Ovary (tissue), 3 donors: Measurements from ENCODE around the gene FBXO17.

Experiments used
- EP300 ChIP-seq: sonication (generic); formaldehyde crosslinking; IDR thresholded peaks from one replicate; pipeline ENCODE4 v1.6.1; 2017; ENCODE audit warnings: antibody characterized with exemption
- POLR2A ChIP-seq: fragments of 450-650 bp; IDR thresholded peaks from one replicate; pipeline ENCODE4 v1.6.1; 2017; ENCODE audit warnings: antibody characterized with exemption, mild to moderate bottlenecking, moderate library complexity
- TF ChIP-seq, protein P1 (sequence below), 3 donors: fragments of 450-650 bp in 2 of 3; fragments of 200-600 bp in 1 of 3; IDR thresholded peaks; one replicate each; pipeline versions ENCODE4 v1.5.1 to v1.8.0; 2016 to 2022; ENCODE audit warnings: antibody characterized with exemption in 3 of 3, mild to moderate bottlenecking in 1 of 3
- donor health status: DM: no; HTN: no; CAD: no.

DNA sequence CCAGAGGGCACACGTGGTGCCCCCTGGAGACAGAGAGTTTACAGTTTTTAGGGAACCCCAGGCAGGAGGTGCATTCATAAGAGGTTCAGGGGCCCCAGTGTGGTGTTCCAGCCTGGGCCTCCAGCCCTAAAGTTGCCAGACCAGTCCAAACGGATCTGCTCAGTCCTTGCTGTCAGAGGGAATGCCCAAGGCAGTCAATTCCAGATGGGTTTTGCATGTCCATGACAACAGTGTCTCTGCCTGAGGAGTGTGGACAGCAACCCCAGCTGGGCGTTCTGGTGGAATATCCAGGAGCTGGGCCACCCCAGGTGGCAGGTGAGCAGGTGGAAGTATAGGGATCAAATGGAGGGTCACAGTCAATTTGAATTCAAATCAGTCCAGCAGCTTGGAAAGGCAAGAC is 31.6 kb upstream of the FBXO17 start:
- TF ChIP-seq, protein P1, sequence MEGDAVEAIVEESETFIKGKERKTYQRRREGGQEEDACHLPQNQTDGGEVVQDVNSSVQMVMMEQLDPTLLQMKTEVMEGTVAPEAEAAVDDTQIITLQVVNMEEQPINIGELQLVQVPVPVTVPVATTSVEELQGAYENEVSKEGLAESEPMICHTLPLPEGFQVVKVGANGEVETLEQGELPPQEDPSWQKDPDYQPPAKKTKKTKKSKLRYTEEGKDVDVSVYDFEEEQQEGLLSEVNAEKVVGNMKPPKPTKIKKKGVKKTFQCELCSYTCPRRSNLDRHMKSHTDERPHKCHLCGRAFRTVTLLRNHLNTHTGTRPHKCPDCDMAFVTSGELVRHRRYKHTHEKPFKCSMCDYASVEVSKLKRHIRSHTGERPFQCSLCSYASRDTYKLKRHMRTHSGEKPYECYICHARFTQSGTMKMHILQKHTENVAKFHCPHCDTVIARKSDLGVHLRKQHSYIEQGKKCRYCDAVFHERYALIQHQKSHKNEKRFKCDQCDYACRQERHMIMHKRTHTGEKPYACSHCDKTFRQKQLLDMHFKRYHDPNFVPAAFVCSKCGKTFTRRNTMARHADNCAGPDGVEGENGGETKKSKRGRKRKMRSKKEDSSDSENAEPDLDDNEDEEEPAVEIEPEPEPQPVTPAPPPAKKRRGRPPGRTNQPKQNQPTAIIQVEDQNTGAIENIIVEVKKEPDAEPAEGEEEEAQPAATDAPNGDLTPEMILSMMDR (IDR thresholded peaks at IDR 0.05) = no peak
- TF ChIP-seq POLR2A (no peak), EP300 (no peak)
